Activated CD4-positive, CD25-positive, alpha-beta regulatory T cell (primary cell): ENCODE results near the gene CA10.

Experiments used
- DNase-seq, 4 experiments: peaks; one replicate each; lab custom pipeline; 2025; lab: John Stamatoyannopoulos, UW

The CA10 gene

DNA sequence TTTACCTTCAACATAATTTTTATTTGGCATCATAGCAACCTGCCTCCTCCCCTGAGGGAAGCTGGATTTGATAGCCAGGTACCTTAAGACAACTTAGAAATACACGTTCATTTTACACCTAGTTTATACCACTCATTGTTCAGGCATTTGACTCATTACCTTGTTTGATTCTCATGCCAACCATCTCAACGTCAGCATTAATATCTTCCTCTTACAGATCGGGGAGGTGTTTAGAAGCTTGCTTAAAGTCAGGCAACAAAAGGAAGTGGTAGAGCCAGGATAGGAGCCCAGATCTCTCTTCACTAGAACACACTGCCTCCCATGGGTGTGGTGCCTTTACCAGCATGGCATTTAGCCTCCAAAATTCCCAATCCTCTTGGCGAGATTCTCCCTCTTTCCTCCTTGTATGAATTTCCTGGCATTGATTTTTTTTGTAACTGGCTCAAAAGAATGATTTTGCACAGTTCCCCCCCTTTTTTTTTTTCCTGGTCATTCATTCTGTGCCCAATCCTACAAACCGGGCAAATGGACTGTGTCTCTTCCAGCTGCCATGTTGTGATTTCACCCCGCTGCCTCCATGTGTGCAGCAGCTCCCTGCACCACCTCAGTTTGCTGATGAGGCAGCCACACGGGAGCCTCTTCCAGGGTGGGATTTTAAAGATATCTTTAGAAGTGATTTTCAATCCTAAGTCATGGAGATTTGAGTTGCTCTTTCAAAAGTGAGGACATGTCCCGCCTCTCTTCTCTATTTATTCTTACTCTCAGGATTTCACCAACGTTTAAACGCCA lies 514.6 kb downstream of the CA10 start:
- no peak for DNase-seq

DNA sequence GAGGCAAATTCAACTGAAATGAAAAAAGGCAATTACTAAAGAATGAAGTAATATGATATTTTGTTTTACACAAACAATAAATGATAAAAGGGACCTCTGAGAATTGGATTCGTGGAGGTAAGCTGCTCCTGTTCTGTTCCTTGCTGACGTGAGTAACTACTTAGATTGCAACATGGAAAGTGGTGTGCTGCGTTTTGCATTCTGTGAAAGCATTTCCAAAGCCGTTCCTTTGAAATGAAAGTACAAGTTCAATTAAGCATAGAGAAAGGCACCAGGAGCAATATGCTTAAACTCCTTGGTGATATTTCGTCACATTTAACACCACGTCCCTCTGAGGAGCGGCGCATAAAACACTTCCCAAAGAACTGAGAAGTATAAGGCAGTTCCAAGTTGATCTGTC lies 516.5 kb downstream of the CA10 start:
- no peak for DNase-seq

DNA sequence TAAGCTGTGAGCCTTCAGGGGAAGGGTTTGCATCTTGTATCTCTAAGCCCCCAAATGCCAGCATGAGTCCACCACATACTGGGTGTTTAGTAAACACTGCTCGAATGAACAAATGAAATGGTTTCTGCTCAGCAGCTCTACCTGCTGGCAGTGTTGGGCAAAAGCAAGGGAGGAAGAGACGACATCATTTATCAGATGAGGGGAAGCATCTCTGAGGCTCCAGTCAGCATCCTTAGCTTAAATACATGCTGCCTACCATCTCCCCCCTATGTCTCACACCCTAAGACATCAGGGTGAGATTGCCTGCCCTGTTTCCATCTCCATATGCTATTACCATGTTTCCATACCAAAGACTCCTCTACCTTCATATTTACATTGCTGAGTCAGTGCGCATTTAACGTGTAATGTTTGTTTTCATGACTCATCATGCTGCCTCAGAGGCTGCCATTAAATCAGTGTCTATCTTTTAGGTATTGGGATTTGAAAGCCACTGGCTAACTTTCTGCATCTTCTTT lies 518.3 kb downstream of the CA10 start:
- DNase-seq = no peak

DNA sequence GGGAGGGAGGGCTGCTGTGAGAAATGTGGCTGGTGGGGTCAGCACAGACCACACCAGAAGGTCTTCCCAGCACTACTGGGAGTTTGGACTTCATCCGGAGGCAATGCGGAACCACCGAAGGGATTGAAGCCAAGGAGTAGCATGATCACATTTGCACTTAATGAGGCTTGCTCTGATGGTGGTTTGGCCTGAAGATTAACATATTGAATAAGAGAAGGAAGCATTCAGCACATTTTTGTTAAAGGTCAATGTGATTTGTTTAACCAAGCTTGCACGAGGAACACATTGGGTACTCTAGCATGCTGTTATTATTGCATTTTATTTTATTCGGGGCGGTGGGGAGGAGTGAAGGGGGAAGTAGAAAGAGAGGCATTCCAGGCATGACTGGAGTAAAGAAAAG lies 519.5 kb downstream of the CA10 start:
- DNase-seq = no peak

DNA sequence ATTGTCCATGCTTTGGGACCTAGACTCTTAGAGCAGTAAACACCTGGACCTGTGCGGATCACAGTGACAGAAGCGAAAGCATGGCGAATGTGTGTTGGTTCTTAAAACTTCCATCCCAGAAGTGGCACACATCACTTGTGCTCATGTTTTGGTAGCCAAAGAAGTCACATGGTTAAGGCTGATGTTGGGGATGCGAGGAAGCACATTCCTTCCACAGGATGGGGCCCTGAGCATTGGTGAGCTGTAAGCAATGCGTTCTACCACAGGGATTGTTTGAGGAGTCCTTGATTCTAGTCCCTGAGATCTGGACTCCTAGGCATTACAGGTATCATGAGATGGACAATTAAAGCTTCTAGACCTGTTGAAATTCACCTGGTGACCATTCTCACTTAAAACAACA lies 522.2 kb downstream of the CA10 start:
- DNase-seq = no peak

DNA sequence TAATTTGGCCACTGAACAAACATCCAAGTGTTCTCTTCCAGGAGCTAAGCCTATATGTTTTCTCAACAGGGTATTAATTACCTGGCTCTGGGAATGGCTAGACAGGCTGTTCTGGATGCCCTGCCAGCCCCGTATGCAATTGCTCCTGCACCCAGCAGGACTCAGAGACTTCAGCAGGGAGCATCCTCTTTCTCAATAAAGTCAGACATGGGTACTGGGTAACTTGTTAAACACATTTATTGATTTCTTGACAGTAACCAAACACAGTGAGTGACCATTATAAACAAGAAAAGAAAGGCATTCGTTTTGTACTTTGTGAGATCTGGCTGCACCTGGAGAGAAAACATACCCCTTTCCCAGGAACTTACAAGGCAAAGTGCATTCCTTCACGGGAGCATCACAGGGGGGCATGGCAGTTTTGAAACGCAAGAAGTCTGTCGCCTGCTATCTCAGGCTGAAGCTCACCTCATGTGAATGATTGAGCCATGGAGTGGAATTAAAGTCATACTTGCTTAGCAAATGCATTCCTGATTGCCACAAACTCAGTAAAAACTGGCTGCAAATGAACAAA lies 528.3 kb downstream of the CA10 start:
- no peak for DNase-seq

DNA sequence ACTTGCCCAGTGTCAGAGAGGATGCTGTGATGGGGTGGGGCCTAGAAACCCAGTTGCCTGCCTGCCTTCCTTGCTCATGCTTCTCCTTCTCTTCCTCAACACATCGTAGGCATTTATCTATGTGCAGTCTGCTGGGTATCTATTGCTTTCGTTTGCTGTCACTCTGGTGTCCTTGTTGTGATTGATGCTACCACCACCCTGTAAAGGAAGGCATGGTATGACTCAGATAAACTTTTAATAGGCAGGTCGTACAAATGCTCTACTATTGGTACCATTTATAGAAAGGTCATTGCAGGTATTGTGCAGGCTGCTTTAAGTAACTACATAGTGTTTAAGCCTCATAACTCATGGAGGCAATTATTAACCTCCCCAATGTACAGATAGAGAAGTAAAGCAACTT lies 529.3 kb downstream of the CA10 start:
- DNase-seq = no peak

DNA sequence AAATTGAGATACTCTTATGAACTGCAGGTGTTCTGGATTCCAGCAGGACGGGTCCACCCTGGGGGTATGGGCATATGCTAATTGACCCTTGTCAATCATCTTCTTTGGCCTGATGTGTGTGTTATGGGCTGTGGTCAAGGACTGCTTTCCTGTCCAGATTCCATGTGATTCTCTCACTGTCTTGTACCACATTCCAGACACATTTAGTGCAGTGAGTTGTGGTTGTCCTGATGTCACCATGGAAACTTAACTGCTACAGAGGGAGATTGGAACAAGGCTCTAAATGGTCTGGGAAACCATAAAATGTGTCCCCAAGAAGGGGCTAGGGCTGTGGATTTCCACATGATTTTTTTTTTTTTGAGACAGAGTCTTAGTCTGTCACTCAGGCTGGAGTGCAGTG lies 530.7 kb downstream of the CA10 start:
- DNase-seq = no peak

DNA sequence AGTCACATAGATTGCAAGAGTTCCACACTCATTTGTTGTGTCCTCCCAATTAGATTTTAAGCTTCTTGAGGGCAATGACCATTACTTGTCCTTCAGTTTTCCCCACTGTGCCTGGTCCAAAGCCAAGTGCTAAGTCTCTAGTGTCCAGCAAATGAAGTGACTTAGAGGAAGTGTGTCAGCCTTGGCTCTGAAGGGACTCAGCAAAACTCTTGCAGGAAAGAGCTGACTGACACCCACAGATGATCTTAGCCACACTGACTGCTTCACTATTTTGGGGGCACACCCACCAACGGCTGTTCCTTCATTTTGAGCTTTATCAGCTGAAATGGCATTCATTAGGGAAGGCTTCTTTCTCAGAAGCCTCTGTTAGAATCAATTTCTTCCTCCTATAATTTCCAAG lies 540.0 kb downstream of the CA10 start:
- no peak for DNase-seq

DNA sequence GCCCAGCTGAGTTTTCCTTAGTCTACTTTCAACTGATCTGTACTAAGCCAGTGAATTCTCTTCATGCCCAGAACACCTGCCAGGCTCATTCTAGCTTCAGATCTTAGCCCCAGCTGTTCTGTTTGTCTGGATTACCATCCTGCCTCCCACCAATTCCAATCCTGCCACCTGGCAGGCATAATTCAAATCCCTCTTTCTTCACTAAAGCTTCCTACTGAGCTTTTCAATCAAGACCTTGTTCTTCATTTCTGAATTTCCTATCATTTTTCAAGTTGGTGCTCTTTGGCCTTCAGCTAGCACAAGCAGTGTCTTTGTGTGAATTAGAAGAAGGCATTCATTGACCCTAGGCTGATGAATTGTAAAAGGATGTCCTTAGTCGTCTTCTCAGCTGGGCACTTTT lies 540.5 kb downstream of the CA10 start:
- DNase-seq = no peak

DNA sequence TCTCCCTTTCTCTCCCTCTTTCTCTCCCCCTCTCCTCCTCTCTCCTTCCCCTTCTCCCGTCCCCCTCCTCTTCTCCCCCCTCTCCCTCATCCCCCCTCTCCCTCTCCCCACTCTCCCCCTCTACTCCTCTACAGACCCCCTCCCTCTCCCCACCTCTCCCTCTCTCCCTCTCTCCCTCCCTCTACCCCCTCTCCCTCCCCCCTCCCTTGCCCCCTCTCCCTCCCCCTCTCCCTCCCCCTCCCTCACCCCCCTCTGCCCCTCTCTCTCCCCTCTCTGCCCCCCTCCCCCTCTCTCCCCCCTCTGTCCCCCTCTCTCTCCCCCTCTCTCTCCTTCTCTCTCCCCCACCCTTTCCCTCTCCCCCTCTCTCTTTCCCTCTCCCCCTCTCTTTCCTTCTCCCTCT lies 545.3 kb downstream of the CA10 start:
- DNase-seq = no peak

DNA sequence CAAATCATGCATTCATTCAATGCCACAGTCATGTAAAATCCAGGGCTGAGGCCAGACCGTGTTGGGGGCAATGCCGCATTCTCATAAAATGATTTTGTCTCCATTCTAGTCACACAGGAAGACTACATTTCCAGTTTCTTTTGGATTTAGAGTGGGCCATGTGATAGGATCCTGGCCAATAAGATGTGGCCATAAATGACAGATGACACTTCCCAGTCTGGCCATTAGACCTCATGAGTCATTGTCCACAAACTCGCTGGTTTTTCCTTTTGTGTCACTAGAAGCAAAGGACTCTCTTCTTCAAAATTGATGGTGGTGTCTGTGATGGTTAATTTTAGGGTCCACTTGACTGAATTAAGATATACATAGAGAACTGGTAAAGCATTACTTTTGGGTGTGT lies 545.8 kb downstream of the CA10 start:
- DNase-seq = no peak

DNA sequence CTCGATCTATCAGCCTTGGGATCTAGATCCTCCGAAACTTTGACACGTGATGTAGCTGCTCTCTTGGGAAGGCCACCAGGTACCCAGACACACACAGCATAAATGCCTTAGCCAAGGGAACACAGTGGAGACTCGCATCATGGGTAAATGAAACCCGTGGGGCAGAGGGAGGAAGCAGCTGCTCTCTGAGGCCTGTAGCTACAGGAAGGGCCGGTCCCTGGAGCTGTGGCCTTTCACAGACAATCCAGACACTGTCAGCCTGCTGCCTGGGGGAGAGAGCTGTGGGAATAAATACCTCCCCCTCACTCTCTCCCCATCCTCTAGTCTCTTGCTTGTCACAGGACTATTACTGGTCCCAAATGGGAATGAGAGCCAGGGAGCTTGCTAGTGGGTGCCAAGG lies 546.9 kb downstream of the CA10 start:
- DNase-seq = no peak

DNA sequence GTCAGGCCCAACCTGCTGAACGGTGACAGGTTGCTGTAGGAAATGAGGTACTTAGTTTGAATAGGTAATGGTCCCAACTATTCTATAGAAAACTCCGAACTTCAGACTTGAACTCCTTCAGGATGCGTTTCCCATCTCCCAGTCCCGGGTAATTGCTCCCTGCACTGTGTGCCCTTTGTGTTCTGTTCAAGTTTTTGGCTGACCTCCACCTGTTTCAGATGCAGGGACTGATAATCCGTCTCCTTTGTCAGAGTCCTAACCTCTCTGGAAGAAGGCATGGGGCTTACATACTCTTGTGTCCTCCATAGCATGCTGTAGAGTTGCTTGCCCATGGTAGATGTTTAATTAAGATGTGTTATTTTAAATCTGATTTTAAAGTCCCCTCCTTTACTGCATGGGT lies 547.7 kb downstream of the CA10 start:
- DNase-seq = no peak

DNA sequence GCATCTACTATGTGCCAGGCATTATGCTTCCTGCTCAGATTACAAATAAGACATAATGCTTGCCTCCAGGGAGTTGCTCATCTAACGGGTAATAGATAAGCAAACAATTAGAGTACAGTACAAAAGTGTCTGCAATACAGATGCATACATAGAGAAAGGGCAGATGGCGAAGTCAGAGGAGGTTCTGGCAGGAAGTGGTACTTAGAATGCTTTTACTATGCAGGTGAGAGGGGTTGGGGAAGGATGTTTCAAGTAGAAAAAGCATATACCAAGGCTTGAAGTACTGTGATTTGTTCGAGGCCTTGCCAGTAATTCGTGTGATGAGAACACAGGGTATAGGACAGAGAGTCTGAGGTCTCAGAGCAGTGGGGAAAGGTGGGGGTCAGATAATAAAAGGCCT lies 548.4 kb downstream of the CA10 start:
- no peak for DNase-seq

DNA sequence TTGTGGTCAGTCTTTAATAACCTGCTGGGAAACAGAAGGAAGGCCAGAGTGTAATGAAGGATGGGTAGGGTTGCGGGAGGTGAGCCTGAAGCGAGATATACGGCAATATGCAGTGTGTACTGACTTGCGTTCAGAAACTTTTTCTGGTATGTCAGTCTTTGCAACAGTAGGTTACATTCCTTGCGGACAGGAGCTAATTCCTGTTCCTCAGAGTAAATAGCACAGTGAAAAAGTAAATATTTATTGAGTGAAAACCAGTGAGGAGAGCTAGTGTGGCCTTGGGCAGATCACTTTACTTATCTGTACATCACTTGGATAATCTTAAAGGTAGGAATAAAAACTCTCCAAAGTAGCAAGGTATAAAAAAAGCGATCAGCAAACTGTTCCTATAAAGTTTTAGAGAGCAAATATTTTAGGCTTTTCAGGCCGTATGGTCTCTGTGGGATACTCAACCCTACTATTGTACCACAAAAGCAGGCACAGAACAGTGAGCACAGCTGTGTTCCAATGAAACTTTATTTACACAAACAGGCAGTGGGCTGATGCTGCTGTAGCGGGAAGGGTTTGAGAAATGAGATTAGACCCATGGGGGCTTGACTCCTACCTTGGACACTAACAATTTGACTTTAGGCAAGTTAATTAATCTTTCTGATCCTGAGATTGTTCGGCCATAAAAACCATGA lies 550.1 kb downstream of the CA10 start:
- DNase-seq = no peak

DNA sequence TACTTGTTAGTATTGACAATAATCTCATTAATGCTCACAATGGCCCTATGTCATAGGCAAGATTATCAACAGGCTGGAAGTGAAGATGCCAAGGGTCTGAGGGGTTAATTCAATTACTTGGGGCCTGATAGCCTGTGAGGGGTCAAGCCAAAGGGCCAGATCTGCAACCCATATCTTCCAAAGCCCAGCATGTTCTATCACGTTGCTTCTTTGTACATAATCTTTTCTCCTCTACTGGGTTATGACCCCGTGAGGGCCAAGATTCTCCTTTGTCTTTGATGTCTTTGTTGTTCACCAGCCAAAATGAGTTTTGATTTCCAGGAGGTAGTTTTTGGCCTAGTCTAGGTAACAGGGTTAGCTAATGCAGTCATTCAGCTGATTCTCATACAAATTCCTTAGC lies 551.0 kb downstream of the CA10 start:
- DNase-seq = no peak

DNA sequence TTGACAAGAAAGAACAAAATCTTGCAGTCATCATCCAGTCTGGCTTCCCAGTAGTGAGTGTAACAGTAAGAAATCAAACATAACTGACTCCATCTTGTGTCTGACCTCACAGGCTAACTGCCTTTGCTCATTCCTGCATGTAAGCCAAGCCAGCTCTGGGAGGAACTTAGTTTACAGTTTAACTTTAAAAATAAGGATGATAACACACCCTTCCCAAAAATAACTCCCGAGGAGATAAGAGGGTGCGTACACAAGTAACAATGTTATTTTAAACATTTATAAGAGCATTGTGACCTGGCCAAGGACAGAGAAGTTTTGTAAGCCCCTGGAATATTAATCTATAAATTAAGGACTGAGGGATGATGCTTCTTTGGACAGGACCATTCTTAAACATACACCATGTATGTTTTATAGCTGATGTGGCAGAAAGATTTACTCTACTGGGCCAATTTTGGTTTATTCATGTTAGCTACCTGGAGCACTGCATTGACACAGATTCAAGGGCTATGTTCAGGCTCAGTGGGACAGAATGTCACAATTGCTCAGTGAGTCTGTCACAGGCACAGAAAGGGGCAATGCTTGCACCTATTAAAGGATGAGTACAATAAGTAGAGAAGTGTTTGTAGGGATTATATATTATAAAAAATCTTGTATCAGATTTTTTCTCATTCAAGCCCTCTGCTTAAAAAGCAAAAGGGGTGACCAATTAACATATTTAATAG lies 554.1 kb downstream of the CA10 start:
- no peak for DNase-seq

DNA sequence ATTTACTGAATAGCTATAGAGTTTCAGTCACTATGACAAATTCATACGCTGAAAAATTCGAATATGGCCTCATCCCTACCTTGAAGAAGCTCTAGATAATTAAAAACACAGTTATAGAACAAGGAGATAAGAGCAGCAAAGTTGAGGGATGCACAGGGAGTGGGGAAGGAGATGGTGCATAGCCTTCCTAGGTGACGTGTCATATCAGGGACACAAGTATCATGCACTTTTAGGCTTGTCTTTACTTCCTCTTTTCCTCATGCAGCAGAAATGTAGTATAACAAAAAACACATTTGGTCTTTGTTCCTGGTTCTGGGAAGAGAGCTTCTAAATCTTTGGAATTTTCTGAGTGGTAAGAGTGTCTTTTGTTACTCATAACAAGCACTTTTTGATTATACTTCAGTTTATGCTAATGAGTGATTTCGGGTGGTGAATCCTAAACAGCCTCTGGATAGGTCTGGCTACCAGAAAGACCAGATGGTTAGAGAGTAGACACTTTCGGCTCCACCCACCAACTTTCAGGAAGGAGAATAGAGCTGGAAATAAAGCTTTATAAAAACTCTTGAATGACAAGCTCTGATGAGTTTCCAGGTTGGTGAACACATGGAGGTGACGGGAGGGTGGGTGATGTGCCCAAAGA lies 556.8 kb downstream of the CA10 start:
- DNase-seq = no peak

DNA sequence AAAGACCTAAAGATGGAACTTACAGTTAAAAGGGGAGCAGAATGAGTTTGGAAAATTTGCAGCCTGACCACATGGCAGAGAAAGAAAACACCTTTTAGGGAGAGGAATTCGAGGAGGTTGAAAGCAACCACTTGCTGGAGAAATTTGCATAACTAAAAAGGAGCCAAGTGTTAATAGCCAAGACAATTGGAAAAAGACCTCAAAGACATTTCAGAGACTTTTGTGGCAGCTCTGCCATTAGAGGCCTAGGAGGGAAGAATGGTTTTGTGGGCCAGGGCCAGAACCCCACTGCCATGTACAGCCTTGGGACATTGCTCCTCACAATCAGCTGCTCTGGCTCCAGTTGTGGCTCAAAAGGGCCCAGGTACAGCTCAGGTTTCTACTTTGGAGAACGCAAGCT lies 559.7 kb downstream of the CA10 start:
- DNase-seq = no peak

DNA sequence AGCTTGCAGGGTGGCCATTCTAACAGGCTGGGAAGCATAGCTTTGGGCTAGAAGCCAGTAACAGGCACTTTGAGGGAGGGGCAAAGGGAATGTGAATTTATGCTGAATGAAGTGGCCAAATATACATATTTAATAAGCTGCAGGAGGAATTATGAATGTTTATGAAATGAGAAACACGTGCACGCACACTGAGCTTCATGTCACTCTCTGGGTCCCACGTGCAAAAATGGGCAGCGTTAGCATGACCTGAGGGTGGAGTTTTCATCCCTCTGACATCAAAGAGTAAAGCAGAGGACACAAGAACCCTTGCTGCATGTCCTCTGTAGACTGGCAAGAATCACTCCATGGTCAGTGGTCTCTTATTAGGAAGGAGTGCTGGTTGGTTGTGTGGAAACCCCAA lies 561.2 kb downstream of the CA10 start:
- DNase-seq = no peak

DNA sequence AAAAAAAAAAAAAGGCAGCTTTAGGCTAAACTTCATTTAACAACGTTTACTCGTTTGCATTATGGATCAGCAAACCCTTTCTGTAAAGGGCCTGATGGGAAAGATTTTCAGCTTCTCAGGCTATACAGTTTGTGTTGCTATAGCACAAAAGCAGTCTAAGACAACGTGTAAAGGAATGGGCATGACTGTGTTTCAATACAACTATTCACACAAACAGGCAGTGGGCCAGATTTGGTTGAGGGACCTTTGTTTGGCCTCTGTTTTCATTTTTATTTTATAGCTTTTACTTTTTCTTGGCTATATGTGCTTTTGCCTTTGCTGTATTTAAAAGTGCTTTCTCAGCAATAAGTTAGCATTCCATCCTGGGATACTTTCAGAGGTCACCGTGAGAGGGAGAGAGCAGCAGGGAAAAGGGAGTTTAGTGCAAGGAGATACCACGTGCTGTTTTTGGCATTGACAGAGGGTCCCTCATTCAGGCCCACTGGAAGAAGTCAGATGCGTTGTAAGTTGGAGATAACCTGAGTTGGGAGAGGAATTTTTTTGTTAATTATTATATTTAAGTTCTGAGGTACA lies 562.6 kb downstream of the CA10 start:
- DNase-seq = no peak
